Ascending aorta (tissue), 2 donors: ENCODE measurements around the gene NDUFA1. TPM values are rescaled to one million over a fixed set of nuclear protein-coding genes. Genes with fewer than 3 reads are reported as not detected.

Source experiments
- DNase-seq, 2 donors: peaks; one replicate each; pipeline ENCODE4 v3.0.0-alpha.2; 2019; ENCODE audit warnings: low spot score in 2 of 2
- H3K27ac ChIP-seq, 2 donors: fragments of 200-600 bp; sonication (generic); one replicate each; pipeline ENCODE4 v1.5.1; 2016 to 2017; ENCODE audit warnings: mild to moderate bottlenecking in 1 of 2
- H3K27me3 ChIP-seq: fragments of 200-600 bp; sonication (generic); one replicate; pipeline ENCODE4 v1.5.1; 2017
- H3K36me3 ChIP-seq, 2 donors: fragments of 200-600 bp; sonication (generic); one replicate each; pipeline ENCODE4 v1.5.1; 2016
- H3K4me1 ChIP-seq, 2 donors: fragments of 200-600 bp; sonication (generic); one replicate each; pipeline ENCODE4 v1.5.1; 2016 to 2017; ENCODE audit warnings: mild to moderate bottlenecking in 1 of 2
- H3K4me3 ChIP-seq, 2 donors: fragments of 200-600 bp; sonication (generic); one replicate each; pipeline ENCODE4 v1.5.1; 2016 to 2017; ENCODE audit warnings: mild to moderate bottlenecking in 1 of 2
- H3K9me3 ChIP-seq, 2 donors: fragments of 200-600 bp; sonication (generic); one replicate each; pipeline ENCODE4 v1.5.1; 2016
- CTCF ChIP-seq, 3 experiments: fragments of 200-600 bp in 2 of 3; fragments of 450-650 bp in 1 of 3; sonication (generic) in 2 of 3; IDR thresholded peaks; one replicate each; pipeline ENCODE4 v1.5.1; 2016 to 2019; ENCODE audit warnings: antibody characterized with exemption in 3 of 3, mild to moderate bottlenecking in 1 of 3, moderate library complexity in 1 of 3
- intact Hi-C: fragments of 100-400 bp; cut with DNase I; formaldehyde crosslinking; loops from one replicate; pipeline ENCODE4 v1.15.1; 2023
- total RNA-seq: library from RNA; depleted of rRNA; stranded (reverse); fragments of >200 nt; gene quantifications from one replicate; pipeline ENCODE4 v1.1.0, GENCODE V29; 2016

The NDUFA1 gene
- total RNA-seq, 1 donor from 2014 or later = 24.5 TPM

GRCh38 chrX:119895843-119896326, 24.3 kb downstream of the NDUFA1 start, which contains the start of gene AKAP14:
Gene AKAP14 (plus strand): TSS chrX:119895893. CDS start chrX:119903224, 7,331 bp downstream.
- intact Hi-C loops = no loop called here
- no peak for TF ChIP-seq CTCF (IDR thresholded peaks at IDR 0.05)
- Histone ChIP-seq H3K27me3 (no peaks in the 10 kb centered on the region), H3K4me1 (no peaks in the 10 kb centered on the region), H3K36me3 (no peaks in the 10 kb centered on the region), H3K27ac (no peak within 1 kb of the TSS), H3K4me3 (no peak within 1 kb of the TSS), H3K9me3 (no peaks in the 10 kb centered on the region)
- no peak for DNase-seq

- Histone ChIP-seq H3K9me3 (no peaks in the 10 kb centered on the region), H3K4me3 (no peak overlapping the region), H3K4me1 (no peaks in the 10 kb centered on the region), H3K36me3 (no peaks in the 10 kb centered on the region), H3K27me3 (no peaks in the 10 kb centered on the region), H3K27ac (no peak overlapping the region)
- intact Hi-C loops = no loop called here
- TF ChIP-seq CTCF (IDR thresholded peaks at IDR 0.05) = no peak
- DNase-seq = no peak
Observed at GRCh38 chrX:119899125-119899524, 27.5 kb downstream of the NDUFA1 start.

DNA sequence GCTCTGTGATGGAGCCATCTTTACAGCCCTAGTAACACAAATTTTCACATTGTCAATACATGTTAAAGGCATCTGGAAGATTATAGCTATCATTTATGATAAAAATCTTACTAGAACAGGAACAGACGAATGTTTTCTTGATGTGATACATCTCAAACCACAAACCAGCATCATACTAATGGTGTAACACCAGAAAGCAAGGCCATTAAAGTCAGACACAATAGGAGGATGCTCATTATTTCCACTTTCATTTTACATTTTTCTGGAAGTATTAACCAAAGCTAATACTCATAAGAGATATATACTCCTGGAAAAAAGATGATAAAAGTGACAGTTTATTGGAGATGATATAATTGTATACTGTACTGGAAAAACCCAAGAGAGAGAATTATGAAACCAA, 29.3 kb downstream of the NDUFA1 start:
- TF ChIP-seq CTCF (IDR thresholded peaks at IDR 0.05) = no peak
- Histone ChIP-seq H3K27me3 (no peaks in the 10 kb centered on the region), H3K36me3 (no peaks in the 10 kb centered on the region), H3K4me3 (no peak overlapping the region), H3K4me1 (no peaks in the 10 kb centered on the region), H3K27ac (no peak overlapping the region), H3K9me3 (no peaks in the 10 kb centered on the region)
- intact Hi-C loops = no loop called here
- DNase-seq = no peak

- DNase-seq = no peak
- Histone ChIP-seq H3K9me3 (no peaks in the 10 kb centered on the region), H3K4me3 (no peak overlapping the region), H3K27me3 (no peaks in the 10 kb centered on the region), H3K27ac (no peak overlapping the region), H3K36me3 (no peaks in the 10 kb centered on the region), H3K4me1 (no peaks in the 10 kb centered on the region)
- intact Hi-C loops = no loop called here
- no peak for TF ChIP-seq CTCF (IDR thresholded peaks at IDR 0.05)
Observed at GRCh38 chrX:119916310-119916709, 44.7 kb downstream of the NDUFA1 start.

- intact Hi-C loops = no loop called here
Observed at GRCh38 chrX:119917877-119918276, 46.2 kb downstream of the NDUFA1 start.

More at GRCh38 chrX:119917877-119918276, 46.2 kb downstream of the NDUFA1 start:
- no peak for TF ChIP-seq CTCF (IDR thresholded peaks at IDR 0.05)
- H3K27me3 ChIP-seq = no peaks in the 10 kb centered on the region
- H3K4me1 ChIP-seq = no peaks in the 10 kb centered on the region
- no peaks in the 10 kb centered on the region for H3K36me3 ChIP-seq
- no peak overlapping the region for H3K27ac ChIP-seq
- H3K4me3 ChIP-seq = no peak overlapping the region
- no peak for DNase-seq
- no peaks in the 10 kb centered on the region for H3K9me3 ChIP-seq
